ENCODE measurements around the gene ADPRHL1.
"Not testable (repeated sequence)": the region's sequence is repeated elsewhere in the genome, so short reads cannot be mapped to it uniquely, and the experiment has no call there.

Gene ADPRHL1

GRCh38 chr13:113393226-113393562 is 60.1 kb downstream of the ADPRHL1 start:
- peak overlapping the region; percentile 76 for H3K4me3 ChIP-seq (ENCODE audit: low read depth, low read length)
- DNase-seq (ENCODE audit: low read depth), result no peak
- TF ChIP-seq, protein P1, sequence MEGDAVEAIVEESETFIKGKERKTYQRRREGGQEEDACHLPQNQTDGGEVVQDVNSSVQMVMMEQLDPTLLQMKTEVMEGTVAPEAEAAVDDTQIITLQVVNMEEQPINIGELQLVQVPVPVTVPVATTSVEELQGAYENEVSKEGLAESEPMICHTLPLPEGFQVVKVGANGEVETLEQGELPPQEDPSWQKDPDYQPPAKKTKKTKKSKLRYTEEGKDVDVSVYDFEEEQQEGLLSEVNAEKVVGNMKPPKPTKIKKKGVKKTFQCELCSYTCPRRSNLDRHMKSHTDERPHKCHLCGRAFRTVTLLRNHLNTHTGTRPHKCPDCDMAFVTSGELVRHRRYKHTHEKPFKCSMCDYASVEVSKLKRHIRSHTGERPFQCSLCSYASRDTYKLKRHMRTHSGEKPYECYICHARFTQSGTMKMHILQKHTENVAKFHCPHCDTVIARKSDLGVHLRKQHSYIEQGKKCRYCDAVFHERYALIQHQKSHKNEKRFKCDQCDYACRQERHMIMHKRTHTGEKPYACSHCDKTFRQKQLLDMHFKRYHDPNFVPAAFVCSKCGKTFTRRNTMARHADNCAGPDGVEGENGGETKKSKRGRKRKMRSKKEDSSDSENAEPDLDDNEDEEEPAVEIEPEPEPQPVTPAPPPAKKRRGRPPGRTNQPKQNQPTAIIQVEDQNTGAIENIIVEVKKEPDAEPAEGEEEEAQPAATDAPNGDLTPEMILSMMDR (conservative IDR thresholded peaks at IDR 0.05; ENCODE audit: low read depth, low read length), result no peak

DNA sequence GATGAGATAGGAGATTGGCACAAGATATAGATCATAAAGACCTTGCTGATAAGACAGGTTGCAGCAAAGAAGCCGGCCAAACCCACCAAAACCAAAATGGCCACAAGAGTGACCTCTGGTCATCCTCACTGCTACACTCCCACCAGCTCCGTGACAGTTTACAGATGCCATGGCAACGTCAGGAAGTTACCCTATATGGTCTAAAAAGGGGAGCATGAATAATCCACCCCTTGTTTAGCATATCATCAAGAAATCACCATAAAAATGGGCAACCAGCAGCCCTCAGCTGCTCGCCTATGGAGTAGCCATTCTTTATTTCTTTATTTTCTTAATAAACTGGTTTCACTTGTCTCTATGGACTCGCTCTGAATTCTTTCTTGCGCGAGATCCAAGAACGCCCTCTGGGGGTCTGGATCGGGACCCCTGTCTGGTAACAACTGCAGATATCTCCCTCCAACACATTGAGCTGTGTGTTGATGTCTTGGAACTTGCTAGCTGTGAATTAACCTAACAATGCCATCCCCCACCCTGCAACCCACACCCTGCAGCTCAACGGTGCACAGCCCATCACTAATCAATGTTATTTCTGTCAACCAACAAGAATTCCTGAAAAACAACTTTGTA is 62.3 kb downstream of the ADPRHL1 start:
- TF ChIP-seq, protein P1 (conservative IDR thresholded peaks at IDR 0.05; ENCODE audit: low read depth, low read length), result peak; percentile 24
- no peak for DNase-seq (ENCODE audit: low read depth)

DNA sequence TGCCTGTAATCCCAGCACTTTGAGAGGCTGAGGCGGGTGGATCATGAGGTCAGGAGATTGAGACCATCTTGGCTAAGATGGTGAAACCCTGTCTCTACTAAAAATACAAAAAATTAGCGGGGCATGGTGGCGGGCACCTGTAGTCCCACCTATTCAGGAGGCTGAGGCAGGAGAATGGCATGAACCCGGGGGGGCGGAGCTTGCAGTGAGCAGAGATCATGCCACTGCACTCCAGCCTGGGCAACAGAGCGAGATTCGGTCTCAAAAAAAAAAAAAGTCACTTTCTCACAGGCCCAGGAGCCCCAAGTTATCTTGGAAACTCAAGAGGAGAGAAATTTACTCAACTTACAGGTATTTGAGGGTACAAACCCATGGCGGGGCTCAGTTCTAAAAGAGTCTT is 63.7 kb downstream of the ADPRHL1 start:
- H3K4me3 ChIP-seq (ENCODE audit: low read depth, low read length); DNase-seq (ENCODE audit: low read depth): not testable (repeated sequence)

More for the DNA sequence above, 62.3 kb downstream of the ADPRHL1 start:
- H3K4me3 ChIP-seq (ENCODE audit: low read depth, low read length), result no peak overlapping the region

- TF ChIP-seq, protein P1 (conservative IDR thresholded peaks at IDR 0.05; ENCODE audit: low read depth, low read length), result no peak
- DNase-seq (ENCODE audit: low read depth), result no peak
- H3K4me3 ChIP-seq (ENCODE audit: low read depth, low read length), result no peak overlapping the region
Measured at GRCh38 chr13:113387396-113387795, 65.9 kb downstream of the ADPRHL1 start.

- H3K4me3 ChIP-seq (ENCODE audit: low read depth, low read length), result no peak overlapping the region
- TF ChIP-seq, protein P1 (conservative IDR thresholded peaks at IDR 0.05; ENCODE audit: low read depth, low read length), result no peak
- no peak for DNase-seq (ENCODE audit: low read depth)
Measured at GRCh38 chr13:113383089-113383488, 70.2 kb downstream of the ADPRHL1 start.

DNA sequence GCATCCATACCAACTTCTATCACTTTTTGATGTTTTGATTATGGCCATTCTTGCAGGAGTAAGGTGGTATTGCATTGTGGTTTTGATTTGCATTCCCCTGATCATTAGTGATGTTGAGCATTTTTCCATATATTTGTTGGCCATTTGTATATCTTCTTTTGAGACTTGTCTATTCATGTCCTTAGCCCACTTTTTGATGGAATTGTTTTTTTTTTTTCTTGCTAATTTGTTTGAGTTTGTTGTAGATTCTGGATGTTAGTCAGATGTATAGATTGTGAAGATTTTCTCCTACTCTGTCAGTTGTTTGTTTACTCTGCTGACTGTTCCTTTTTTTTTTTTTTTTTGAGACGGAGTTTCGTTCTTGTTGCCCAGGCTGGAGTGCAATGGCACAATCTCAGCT is 70.7 kb downstream of the ADPRHL1 start:
- not testable (repeated sequence) for H3K4me3 ChIP-seq (ENCODE audit: low read depth, low read length); DNase-seq (ENCODE audit: low read depth)

DNA sequence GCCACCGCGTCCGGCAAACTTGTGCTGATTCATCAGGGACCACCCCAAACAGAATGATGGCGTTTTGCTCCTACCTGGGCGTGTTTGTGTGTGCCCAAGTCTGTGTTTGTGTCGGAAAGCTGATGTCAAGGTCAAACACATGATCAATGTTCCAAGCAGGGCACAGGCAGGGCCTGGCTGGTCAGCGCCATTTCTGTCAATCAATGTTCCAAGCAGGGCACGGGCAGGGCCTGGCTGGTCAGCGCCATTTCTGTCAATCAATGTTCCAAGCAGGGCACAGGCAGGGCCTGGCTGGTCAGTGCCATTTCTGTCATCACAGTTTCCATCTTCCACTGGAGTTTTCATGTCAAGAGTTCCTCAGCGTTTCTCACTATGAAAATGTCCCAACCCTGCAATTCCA is 74.5 kb downstream of the ADPRHL1 start:
- no peak for DNase-seq (ENCODE audit: low read depth)
- TF ChIP-seq, protein P1 (conservative IDR thresholded peaks at IDR 0.05; ENCODE audit: low read depth, low read length), result no peak
- no peak overlapping the region for H3K4me3 ChIP-seq (ENCODE audit: low read depth, low read length)

DNA sequence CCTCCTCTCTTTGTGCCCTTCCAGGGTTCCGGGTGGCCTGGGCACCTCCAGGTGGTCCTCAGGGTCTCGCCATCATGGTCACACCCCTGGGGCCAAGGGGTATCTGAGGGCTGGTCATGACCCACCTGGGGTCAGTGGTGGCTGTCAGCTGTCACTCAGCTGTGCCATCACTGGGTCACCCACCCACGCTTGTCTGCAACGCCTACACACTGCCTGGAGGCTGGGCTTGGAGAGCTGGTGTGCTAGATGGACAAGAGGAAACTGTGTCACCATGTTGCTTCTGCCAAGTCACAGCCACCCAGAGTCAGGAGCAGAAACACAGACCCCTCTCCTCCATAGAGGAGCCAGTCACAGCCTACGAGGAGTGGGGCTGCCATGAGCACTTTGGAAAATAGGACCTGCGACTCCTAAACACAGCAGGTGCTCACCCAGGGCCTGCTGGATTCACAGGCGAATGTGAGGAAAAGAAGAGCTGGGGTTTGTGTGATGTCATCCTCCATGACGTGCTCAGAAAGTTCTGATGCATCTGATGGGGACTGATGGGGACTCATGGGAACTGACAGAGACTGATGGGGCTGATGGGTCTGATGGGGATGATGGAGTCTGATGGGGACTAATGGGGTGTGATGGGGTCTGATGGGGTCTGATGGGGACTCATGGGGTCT is 78.6 kb downstream of the ADPRHL1 start:
- TF ChIP-seq, protein P1 (conservative IDR thresholded peaks at IDR 0.05; ENCODE audit: low read depth, low read length), result no peak

More for the DNA sequence above, 78.6 kb downstream of the ADPRHL1 start:
- no peak for DNase-seq (ENCODE audit: low read depth)
- no peak overlapping the region for H3K4me3 ChIP-seq (ENCODE audit: low read depth, low read length)

Measured in choroid plexus epithelial cell (primary cell).